SW 1271 (cell line): ENCODE data around the gene LSR.
"Not testable (repeated sequence)": the region's sequence is repeated elsewhere in the genome, so short reads cannot be mapped to it uniquely, and the experiment has no call there.

Experiments
- DNase-seq, 2 experiments: peaks; one replicate each; lab custom pipeline; 2025; lab: John Stamatoyannopoulos, UW

The LSR gene

DNA sequence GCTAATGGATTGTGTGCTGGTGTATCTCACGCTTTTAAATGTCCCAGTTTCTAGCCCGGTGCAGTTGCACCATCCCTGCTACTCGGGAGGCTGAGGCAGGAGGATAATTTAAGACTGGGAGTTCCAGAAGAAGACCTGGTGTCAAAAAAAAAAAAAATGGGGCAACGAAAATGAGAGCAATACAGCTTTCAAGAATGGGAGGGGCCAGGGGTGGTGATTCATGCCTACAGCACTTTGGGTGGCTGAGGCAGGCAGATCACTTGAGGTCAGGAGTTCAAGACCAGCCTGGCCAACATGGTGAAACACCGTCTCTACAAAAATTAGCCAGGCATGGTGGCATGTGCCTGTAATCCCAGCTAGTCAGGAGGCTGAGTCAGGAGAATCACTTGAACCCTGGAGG, 37.3 kb downstream of the LSR start:
- not testable (repeated sequence) for DNase-seq

DNA sequence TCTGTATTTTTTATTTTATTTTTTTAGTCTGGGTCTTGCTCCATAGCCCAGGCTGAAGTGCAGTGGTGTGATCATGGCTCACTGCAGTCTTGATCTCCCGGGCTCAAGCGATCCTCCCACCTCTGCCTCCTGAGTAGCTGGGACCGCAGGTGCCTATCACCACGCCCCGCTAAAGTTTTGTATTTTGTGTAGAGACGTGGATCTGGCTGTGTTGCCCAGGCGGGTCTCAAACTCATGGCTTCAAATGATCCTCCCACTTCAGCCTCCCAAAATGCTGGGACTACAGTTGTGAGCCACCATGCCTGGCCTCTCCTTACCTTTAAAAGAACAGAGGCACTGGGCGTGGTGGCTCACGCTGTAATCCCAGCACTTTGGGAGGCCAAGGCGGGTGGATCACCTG, 38.9 kb downstream of the LSR start:
- no peak for DNase-seq

DNA sequence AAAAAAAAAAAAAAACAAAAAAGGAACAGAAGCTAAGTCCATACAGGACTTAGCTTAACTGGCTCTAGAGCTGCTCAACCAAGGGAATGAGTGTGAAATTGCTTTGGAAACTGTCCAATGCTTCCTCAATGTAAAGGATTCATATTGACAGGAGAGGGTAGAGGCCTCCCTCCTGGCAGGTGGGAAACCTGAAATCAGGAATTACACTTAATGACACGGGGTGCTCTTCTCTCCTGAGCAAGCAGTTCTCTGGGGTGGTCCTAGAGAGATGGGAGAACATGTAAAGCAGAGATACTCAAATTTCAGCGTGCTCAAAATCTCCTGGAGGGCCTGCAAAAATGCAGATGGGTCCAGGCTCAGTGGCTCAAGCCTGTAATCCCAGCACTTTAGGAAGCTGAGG, 39.5 kb downstream of the LSR start:
- DNase-seq = no peak

DNA sequence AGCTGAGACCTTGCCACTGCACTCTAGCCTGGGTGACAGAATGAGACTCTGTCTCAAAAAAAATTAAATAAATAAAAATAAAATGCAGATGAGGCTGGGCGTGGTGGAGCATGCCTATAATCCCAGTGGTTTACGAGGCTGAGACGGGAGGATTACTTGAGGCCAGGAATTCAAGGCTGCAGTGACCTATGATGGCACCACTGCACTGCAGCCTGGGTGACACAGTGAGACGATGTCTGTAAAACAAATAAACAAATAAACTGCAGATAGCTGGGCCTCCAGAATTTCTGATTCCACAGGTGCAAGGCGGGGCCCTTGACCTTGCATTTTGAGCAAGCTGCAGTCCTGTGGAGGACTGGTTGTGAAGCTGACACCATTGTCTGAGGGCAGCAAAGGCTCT, 40.1 kb downstream of the LSR start:
- no peak for DNase-seq

DNA sequence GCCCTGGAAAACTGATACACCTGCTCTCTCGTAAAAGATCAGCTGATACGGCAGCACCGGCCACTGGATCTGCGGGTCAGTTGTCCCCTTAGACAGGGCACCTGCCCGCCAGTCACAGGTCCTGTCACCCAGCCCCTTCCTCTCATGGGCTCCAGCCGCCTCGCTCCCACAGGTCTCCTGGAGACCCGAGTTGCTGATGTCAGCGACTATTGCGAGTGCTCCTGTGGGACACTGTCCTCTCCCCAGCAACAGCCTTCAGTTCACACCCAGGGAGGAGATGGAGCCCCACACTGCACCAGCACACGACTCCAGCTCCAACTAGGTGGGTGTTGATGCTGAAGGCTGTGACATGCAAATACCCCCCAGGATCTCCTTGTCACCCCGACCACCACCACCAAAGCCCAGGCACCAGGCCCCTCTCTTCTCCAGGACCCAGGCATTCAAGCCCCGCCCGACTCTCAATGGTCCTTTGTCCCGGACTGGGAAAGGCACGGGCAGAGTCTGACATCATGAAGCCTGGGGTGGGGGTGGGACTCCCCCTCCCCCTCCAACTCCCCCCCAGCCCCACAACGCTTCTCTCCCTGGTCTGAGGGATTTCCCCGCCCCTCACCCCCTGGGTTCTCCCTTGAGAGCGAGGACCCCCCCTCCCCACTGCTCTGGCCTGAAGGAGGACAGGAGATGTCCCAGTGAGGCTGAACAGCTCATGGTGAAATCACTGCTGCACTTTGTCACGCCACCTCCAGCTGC, 41.8 kb downstream of the LSR start:
- no peak for DNase-seq

DNA sequence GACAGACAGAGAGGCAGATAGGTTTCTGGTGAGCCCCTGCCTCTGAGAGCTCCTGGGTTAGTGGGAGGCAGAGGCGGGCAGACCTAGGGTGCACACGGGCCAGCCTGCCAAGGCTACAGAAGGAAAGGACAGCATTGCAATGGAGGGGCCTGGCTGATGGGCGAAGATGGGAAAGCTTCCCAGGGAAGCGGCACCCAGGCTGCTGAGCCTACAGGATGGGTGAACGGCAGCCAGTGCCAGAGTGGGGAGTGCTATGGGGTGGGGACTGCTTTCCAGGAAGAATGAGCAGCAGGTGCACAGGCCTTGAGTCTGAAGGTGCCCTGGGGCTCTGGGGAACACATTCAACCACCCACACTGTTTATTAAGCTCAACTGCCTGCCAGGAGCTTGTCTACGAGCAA, 42.5 kb downstream of the LSR start:
- no peak for DNase-seq

DNA sequence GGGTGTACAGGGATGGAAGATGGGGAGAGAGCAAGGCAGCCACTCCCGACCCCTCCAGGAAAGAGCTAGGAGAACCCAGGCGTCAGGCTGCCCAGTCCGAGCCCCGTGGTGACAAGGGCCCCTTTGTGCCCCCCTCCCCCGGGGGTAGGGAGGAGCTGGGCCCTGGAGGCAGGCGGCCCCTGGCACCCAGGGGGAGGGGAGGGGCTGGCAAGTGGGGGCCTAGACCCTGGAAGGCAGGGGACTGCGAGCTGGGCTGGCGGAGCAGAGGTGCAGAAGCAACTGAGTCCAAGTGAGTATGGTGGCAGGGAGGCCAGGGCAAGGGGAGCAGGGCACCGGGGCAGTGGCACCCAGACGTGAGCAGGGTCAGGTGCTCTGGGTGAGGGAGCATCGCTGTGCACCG, 43.1 kb downstream of the LSR start, which contains the start of gene MAG:
MAG (plus strand) TSS at position 246 of the 400 bp plus-strand sequence. CDS start 3,248 bp downstream, outside the sequence.
- DNase-seq = no peak

DNA sequence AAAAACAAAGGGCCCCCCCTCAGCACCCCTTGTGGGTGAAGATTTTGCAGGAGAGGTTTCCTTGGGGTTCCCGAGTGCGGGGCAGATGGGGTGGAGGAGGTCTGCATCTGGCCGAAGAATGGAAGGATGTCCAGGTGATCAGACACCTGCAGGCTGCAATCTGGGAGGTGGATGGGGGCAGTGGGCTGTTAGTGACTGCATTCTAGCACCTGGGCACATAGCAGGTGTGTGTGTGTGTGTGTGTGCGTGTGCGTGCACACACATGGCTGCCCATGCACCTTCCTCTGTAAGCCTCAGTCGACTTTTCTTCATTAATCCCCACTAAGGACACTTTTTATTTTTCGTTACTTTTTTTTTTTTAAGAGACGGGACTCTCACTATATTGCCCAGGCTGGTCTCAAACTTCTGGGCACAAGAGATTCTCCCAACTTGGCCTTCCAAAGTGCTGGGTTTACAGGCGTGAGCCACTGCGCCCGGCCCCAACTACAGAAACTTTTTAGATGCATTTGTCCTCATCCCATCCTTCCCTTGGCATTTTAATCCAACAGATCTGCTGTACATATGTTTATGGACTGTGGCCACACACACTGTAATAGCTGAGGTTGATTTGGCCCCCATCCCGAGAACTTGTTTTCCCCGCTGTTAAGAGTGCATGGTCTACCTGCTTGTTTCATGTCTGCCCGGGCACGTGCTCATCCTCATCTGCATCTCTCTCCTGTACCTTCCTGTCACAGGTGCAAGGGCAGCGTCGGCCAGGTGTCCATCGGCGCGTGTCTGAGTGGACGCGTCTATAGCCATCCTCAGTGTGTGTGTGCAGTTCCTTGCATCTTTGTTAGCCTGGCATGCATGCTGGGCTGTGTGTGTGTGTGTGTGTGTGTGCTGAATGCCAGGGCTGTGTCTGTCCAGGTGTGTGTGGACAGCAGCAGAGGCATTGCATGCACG, 43.9 kb downstream of the LSR start:
- no peak for DNase-seq

DNA sequence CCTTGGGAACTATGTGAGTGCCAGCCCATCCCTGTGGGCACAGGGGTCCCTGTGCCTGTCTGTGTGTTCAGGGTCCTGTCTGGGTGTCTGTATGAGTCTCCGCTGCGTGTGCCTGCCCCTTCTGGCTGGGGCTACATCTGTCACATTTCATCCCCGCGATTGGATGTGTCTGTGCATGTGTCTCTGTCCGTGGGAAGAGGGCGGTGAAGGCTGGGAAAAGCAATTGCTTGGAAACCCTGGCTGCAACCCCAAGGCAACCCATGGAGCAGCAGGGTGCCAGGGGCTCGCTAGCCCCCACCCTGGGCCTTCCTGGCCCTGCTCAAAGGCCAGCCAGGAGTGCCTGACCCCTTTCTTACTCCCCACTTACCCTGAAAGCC, 44.5 kb downstream of the LSR start:
- DNase-seq = no peak

DNA sequence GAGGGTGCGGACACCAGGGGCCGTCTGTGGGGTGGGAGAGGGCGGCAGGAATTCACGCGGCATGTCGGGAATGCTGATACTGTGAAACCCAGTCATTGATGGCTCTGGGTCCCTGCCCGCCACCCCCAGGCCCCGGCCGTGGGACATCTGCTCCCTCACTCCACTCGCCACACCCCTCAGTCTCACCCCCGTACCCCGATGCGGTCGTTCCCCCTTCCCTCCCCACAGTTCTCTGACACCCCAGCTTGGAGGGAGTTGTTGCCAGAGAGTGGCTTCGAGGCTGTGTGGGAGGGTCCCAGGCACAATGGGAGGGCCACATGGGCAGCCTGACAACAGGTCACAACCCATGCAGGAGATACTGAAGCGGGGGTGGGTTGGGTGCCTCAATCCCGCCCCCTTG, 45.0 kb downstream of the LSR start:
- DNase-seq = no peak

DNA sequence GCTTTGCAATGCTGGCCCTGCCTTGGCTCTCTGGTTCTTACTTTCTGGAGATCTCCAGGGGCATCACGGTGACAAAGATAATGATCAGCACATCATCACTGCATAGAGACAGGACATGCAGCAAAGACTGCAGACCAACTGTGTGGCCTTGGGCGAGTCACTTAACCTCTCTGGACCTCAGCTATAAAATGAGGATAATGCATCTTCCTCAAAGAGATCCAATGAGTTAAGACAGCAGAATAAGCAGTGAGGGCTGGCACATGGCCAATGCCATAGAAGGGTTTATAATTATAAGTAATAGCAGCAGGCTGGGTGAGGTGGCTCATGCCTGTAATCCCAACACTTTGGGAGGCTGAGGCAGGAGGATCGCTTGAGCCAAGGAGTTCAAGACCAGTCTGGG, 45.5 kb downstream of the LSR start:
- DNase-seq = no peak

DNA sequence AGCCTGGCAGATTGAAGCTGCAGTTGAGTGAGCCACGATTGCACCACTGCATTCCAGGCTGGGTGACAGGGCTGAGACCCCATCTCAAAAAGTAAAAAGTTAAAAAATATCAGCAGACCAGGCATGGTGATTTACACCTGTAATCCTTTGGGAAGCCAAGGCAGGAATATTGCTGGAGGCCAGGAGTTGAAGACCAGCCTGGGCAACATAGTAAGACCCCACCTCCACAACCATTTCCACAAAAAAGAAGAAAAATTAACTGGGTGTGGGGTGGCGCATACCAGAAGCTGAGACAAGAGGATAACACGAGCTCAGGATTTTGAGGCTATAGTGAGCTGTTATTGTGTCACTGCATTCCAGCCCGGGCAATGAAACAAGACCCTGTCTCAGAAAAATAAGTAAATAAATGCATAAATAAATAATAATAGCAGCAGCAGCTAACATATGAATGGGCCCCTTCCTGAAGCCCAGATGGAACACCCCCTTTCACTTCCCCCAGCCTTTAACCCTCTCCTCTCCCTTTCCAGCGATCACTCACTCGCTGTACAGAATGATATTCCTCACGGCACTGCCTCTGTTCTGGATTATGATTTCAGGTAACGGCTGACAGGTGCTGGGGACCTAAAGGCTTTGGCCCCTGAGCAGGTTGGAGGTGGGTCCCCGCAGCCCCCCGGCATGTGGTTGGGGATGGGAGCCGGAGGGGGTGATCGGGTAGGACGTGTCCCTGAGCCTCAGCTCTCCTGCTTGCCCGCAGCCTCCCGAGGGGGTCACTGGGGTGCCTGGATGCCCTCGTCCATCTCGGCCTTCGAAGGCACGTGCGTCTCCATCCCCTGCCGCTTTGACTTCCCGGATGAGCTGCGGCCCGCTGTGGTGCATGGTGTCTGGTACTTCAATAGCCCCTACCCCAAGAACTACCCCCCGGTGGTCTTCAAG, 46.3 kb downstream of the LSR start:
- DNase-seq = no peak

DNA sequence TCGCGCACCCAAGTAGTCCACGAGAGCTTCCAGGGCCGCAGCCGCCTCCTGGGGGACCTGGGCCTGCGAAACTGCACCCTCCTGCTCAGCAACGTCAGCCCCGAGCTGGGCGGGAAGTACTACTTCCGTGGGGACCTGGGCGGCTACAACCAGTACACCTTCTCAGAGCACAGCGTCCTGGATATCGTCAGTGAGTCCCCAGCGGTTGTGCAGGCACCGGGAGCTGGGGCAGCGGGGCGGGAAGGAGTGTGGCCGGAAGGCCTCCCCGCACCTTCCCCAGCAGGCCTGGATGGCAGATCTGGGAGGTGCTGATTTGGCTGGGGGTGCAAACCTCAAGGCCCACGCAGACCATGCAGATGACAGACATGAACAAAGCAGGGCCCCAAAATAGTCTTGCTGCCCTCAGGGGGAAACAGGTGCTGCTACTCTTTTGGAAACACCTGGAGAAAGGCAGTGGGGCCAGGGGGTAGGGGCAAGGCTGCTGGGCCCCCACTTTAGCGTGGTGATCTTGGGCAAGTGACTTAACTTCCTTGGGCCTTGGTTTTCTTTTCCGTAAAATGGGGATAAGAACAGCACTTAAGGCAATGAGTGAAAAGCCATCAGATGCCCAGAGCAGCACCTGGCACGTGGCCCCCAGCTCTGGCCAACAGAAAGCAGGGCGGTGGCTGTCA, 47.1 kb downstream of the LSR start:
- no peak for DNase-seq

DNA sequence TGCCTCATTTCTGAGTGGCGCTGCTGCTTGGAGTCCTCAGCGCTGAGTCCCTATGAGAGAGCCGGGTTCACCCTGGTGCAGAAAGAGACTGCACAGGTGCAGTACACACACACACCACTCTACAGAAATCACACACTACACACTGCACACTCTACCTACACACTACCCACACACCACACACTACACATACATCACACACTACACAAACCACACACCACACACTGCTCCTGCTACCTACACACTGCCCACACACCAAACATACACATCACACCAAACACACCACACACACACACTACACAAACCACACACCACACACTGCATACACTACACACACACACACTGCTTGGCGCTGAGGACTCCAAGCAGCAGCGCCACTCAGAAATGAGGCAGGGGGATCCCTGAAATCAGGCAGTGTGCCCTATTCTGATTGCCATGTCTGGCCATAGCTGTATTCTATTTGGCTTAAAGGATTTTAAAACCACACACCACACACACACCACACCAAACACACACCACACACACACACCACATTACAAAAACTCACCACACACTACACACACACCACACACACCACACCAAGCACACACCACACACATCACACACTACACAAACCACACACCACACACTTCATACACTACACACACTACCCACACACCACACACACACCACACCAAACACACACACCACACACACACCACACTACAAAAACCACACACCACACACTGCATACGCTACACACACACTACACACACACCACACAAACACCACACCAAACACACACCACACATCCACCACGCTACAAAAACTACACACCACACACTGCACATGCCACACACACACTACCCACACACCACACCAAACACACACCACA, 48.1 kb downstream of the LSR start:
- DNase-seq = no peak

DNA sequence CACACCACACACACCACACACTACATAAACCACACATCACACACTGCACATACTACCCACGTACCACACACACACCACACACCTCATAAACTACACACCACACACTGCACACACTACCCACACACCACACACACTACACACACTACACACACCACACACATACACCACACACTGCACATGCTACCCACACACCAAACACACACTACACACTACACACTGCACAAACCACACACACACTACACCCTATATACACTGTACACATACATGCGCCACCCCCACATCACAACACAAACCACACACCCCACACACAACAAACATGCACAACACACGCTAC, 48.7 kb downstream of the LSR start:
- DNase-seq = no peak

DNA sequence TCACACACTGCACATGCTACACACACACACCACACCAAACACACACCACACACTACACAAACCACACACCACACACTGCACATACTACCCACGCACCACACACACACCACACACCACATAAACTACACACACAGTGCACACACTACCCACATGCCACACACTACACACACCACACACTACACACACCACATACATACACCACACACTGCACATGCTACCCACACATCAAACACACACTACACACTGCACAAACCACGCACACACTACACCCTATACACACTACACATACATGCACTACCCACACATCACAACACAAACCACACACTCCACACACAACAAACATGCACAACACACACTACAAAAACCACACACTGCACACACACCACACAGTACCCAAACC, 49.1 kb downstream of the LSR start:
- no peak for DNase-seq

DNA sequence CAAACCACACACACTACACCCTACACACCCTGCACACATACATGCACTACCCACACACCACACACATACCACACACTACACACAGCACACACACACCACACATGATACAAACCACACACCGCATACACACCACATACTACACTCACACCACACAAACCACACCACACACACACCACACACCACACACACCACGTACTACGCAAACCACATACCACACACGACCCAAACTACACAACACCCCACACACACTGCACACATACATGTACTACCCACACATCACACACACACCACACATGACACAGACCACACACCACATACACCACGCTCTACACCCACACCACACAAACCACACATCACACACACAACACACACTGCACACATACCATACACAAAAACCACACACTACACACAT, 49.8 kb downstream of the LSR start:
- no peak for DNase-seq

DNA sequence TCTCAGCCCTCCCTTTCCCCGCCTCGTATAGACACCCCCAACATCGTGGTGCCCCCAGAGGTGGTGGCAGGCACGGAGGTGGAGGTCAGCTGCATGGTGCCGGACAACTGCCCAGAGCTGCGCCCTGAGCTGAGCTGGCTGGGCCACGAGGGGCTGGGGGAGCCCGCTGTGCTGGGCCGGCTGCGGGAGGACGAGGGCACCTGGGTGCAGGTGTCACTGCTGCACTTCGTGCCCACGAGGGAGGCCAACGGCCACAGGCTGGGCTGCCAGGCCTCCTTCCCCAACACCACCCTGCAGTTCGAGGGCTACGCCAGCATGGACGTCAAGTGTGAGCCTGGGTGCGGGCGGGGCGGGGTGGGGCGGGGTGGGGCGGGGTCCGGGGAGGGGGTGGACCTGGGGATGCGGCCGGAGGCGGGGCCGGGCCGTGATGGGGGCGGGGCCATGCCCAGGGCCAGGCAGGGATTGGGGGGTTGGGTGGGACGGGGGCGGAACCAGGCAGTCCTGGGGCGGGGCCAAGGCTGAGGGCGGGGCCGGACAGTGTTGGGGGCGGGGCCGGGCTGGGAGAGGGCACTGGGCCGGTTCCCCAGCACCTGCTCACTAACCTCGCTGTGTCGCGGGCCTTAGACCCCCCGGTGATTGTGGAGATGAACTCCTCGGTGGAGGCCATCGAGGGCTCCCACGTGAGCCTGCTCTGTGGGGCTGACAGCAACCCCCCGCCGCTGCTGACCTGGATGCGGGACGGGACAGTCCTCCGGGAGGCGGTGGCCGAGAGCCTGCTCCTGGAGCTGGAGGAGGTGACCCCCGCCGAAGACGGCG, 50.9 kb downstream of the LSR start:
- no peak for DNase-seq

DNA sequence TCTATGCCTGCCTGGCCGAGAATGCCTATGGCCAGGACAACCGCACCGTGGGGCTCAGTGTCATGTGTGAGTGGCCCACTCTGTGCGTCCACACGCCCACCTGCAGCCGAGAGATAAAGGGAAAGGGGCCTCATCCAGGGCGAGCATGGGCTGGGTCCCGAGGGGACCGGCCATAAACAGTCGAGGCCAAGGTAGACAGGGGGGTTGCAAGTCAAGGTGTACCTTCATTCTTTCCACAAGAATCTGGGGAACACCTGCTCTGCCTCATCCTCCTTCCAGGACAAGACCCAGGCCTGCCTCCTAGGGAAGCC, 51.5 kb downstream of the LSR start:
- no peak for DNase-seq

DNA sequence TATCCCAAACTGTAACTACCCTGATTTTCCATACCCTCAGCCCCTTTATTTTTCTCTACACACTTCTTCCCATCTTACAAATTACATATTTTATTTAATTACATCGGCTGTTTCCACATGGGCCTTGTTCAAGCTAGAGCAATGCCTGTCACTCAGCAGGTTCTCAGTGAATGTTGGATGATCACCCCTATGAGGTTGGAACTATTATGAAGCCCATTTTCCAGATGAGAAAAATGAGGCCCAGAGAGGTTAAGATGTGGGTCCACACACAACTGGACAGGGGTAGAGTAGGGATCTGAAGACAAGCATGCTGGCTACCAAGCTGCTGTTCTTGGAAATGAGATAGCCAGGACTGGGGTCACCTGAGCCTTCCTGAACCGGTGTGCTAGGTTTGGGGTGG, 53.2 kb downstream of the LSR start:
- no peak for DNase-seq
